PC-3 (cell line): Measurements from ENCODE around the gene SEMA4C.

Experiments used
- CTCF ChIP-seq: fragments of 300-600 bp; sonication (generic); conservative IDR thresholded peaks from 2 replicates; pipeline ENCODE4 v1.5.1; 2017; ENCODE audit warnings: antibody characterized with exemption, low read depth, mild to moderate bottlenecking, low read length
- EZH2 ChIP-seq: fragments of 300-600 bp; sonication (generic); IDR thresholded peaks from one replicate; pipeline ENCODE4 v1.6.1; 2017; ENCODE audit warnings: antibody characterized with exemption, mild to moderate bottlenecking, low read length; ENCODE audit not compliant: unreplicated experiment
- EZH2phosphoT487 ChIP-seq: fragments of 300-600 bp; sonication (generic); IDR thresholded peaks from 2 replicates; pipeline ENCODE4 v1.6.1; 2018; ENCODE audit warnings: mild to moderate bottlenecking, antibody characterized with exemption, low read length, borderline replicate concordance

DNA sequence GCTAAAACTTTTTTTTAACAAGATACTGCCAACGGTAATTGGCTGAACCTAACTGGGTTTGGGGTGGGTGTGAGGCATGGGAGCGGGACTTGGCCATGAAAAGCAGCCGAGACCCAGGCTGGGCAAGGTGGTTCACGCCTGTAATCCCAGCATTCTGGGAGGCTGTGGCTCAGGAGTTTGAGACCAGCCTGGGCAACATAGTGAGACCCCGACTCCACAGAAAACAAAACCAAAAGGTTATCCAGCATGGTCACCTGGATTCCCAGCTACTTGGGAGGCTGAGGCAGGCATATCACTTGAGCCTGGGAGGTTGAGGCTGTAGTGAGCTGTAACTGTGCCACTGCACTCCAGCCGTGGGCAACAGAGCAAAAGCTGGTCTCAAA is 11.0 kb upstream of the SEMA4C start:
- TF ChIP-seq CTCF (no peak), EZH2phosphoT487 (no peak), EZH2 (no peak)
